Tibial nerve (tissue), 4 donors: ENCODE data around the gene RNF214. TPM values are rescaled to one million over a fixed set of nuclear protein-coding genes. Genes with fewer than 3 reads are reported as not detected.

Experiments
- DNase-seq, 2 donors: peaks; one replicate each; pipeline ENCODE4 v3.0.0-alpha.2; 2019; ENCODE audit warnings: low spot score in 2 of 2
- H3K27ac ChIP-seq, 4 donors: fragments of 200-600 bp; sonication (generic) in 3 of 4; one replicate each; pipeline ENCODE4 v1.5.1; 2017 to 2019; ENCODE audit warnings: mild to moderate bottlenecking in 1 of 4
- H3K27me3 ChIP-seq, 2 donors: fragments of 200-600 bp; sonication (generic) in 1 of 2; one replicate each; pipeline versions ENCODE4 v1.5.1 to v1.6.0; 2017 to 2019
- H3K36me3 ChIP-seq, 3 donors: fragments of 200-600 bp; sonication (generic); one replicate each; pipeline ENCODE4 v1.5.1; 2018 to 2019
- H3K4me1 ChIP-seq, 4 donors: fragments of 200-600 bp; sonication (generic) in 3 of 4; one replicate each; pipeline ENCODE4 v1.5.1; 2017 to 2019
- H3K4me3 ChIP-seq, 4 donors: fragments of 200-600 bp; sonication (generic) in 3 of 4; one replicate each; pipeline ENCODE4 v1.5.1; 2017 to 2019; ENCODE audit warnings: mild to moderate bottlenecking in 1 of 4, moderate library complexity in 1 of 4
- H3K9me3 ChIP-seq, 4 donors: fragments of 200-600 bp; sonication (generic) in 3 of 4; one replicate each; pipeline ENCODE4 v1.5.1; 2017 to 2019
- EP300 ChIP-seq, 2 donors: sonication (generic); formaldehyde crosslinking; IDR thresholded peaks; one replicate each; pipeline ENCODE4 v1.6.1; 2017; ENCODE audit warnings: antibody characterized with exemption in 2 of 2, mild to moderate bottlenecking in 1 of 2
- POLR2A ChIP-seq, 2 donors: fragments of 450-650 bp; IDR thresholded peaks; one replicate each; pipeline ENCODE4 v1.6.1; 2017; ENCODE audit warnings: antibody characterized with exemption in 2 of 2, mild to moderate bottlenecking in 2 of 2, moderate library complexity in 2 of 2
- WGBS, 2 donors: methylation state at CpG; one replicate each; pipeline ENCODE4 v1.1.5; 2018; 5-methylcytosine and 5-hydroxymethylcytosine counted together
- total RNA-seq, 4 donors: library from RNA; depleted of rRNA; stranded (reverse); fragments of >200 nt; gene quantifications; one replicate each; pipeline ENCODE4 v1.1.0, GENCODE V29; 2016
- TF ChIP-seq, protein P1 (sequence below), 5 experiments: fragments of 200-600 bp in 3 of 5; fragments of 450-650 bp in 2 of 5; sonication (generic) in 3 of 5; IDR thresholded peaks; one replicate each; pipeline ENCODE4 v1.5.1; 2016 to 2019; ENCODE audit warnings: antibody characterized with exemption in 5 of 5, mild to moderate bottlenecking in 3 of 5, moderate library complexity in 2 of 5

RNF214 gene
- total RNA-seq, 4 donors from 2014 or later: 10.8 to 16.6 (median 12.8) TPM

DNA sequence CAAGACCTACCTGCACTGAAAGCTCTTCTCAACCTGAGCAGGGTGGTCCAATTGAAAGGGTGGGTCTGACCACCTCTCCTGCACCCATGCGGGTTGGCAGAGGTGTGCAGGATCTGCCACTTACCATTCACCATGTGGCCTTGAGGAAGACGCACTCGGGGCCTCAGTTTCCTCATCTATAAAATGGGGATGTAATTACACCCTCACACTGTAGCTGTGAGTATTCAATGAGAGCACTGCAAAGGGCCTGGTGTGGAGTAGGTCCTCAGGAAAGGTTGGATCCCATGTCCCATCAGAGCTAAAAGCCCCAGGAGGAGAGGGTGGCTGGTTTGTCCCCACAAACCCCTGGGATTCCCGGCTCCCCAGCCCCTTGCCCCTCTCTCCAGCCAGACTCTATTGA lies 33.9 kb upstream of the RNF214 start:
- Histone ChIP-seq H3K27ac (peak overlapping the region; percentile 80 to 92 (median 88)), H3K27me3 (no peaks in the 10 kb centered on the region), H3K36me3 (peaks cover 0 to 67% (median 9%) of the 10 kb centered on the region in 3 donors), H3K4me3 (peak overlapping the region; percentile 28 to 60 (median 56)), H3K9me3 (no peaks in the 10 kb centered on the region), H3K4me1 (peaks cover 0 to 53% (median 17%) of the 10 kb centered on the region in 4 donors)
- no peak for TF ChIP-seq POLR2A (IDR thresholded peaks at IDR 0.05)
- TF ChIP-seq, protein P1, sequence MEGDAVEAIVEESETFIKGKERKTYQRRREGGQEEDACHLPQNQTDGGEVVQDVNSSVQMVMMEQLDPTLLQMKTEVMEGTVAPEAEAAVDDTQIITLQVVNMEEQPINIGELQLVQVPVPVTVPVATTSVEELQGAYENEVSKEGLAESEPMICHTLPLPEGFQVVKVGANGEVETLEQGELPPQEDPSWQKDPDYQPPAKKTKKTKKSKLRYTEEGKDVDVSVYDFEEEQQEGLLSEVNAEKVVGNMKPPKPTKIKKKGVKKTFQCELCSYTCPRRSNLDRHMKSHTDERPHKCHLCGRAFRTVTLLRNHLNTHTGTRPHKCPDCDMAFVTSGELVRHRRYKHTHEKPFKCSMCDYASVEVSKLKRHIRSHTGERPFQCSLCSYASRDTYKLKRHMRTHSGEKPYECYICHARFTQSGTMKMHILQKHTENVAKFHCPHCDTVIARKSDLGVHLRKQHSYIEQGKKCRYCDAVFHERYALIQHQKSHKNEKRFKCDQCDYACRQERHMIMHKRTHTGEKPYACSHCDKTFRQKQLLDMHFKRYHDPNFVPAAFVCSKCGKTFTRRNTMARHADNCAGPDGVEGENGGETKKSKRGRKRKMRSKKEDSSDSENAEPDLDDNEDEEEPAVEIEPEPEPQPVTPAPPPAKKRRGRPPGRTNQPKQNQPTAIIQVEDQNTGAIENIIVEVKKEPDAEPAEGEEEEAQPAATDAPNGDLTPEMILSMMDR (IDR thresholded peaks at IDR 0.05): no peak
- no peak for TF ChIP-seq EP300 (IDR thresholded peaks at IDR 0.05)
- WGBS, 2 donors: 59 to 63% methylated on average over 3 to 4 of the region's 4 CpGs
- DNase-seq: no peak

DNA sequence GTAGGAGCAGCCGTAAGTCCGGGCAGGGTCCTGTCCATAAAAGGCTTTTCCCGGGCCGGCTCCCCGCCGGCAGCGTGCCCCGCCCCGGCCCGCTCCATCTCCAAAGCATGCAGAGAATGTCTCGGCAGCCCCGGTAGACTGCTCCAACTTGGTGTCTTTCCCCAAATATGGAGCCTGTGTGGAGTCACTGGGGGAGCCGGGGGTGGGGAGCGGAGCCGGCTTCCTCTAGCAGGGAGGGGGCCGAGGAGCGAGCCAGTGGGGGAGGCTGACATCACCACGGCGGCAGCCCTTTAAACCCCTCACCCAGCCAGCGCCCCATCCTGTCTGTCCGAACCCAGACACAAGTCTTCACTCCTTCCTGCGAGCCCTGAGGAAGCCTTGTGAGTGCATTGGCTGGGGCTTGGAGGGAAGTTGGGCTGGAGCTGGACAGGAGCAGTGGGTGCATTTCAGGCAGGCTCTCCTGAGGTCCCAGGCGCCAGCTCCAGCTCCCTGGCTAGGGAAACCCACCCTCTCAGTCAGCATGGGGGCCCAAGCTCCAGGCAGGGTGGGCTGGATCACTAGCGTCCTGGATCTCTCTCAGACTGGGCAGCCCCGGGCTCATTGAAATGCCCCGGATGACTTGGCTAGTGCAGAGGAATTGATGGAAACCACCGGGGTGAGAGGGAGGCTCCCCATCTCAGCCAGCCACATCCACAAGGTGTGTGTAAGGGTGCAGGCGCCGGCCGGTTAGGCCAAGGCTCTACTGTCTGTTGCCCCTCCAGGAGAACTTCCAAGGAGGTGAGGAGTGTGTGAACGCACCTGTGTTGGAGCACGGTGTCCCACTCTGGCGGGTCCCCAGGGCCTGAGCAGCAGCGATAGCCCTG lies 33.2 kb upstream of the RNF214 start, which contains the start of gene TAGLN:
TSS of gene TAGLN (plus strand) at position 318 of the 863 bp plus-strand sequence. CDS start 3,644 bp downstream, outside the sequence.
- peaks cover 0 to 67% (median 2%) of the 10 kb centered on the region in 3 donors for H3K36me3 ChIP-seq
- no peaks in the 10 kb centered on the region for H3K9me3 ChIP-seq
- TF ChIP-seq POLR2A (IDR thresholded peaks at IDR 0.05) (peak; percentile 30 to 74), EP300 (IDR thresholded peaks at IDR 0.05) (peak; percentile 65 to 84)
- TF ChIP-seq, protein P1 (IDR thresholded peaks at IDR 0.05): no peak

GRCh38 chr11:117199916-117200812 lies 32.3 kb upstream of the RNF214 start:
- WGBS, 2 donors: 46 to 48% methylated on average over 10 to 13 of the region's 13 CpGs
- Histone ChIP-seq H3K27me3 (no peaks in the 10 kb centered on the region), H3K9me3 (no peaks in the 10 kb centered on the region), H3K4me3 (peak overlapping the region; percentile 28 to 60 (median 56)), H3K36me3 (peaks cover 0 to 70% (median 0%) of the 10 kb centered on the region in 3 donors), H3K27ac (peak overlapping the region; percentile 80 to 92 (median 88)), H3K4me1 (peaks cover 0 to 63% (median 17%) of the 10 kb centered on the region in 4 donors)
- DNase-seq: no peak
- TF ChIP-seq, protein P1 (IDR thresholded peaks at IDR 0.05): no peak
- no peak for TF ChIP-seq EP300 (IDR thresholded peaks at IDR 0.05)
- TF ChIP-seq POLR2A (IDR thresholded peaks at IDR 0.05): peak in 1 of 2 donors; percentile 31

More for the DNA sequence above, 33.2 kb upstream of the RNF214 start, which contains the start of gene TAGLN:
- peak; percentile 66 to 71 for DNase-seq
- no peaks in the 10 kb centered on the region for H3K27me3 ChIP-seq
- peaks cover 0 to 59% (median 17%) of the 10 kb centered on the region in 4 donors for H3K4me1 ChIP-seq
- H3K4me3 ChIP-seq: peak within 1 kb of the TSS; percentile 28 to 60 (median 56)
- peak within 1 kb of the TSS; percentile 80 to 92 (median 88) for H3K27ac ChIP-seq
- 16 to 32% methylated on average over 22 to 24 of the region's 34 CpGs for WGBS, 2 donors

DNA sequence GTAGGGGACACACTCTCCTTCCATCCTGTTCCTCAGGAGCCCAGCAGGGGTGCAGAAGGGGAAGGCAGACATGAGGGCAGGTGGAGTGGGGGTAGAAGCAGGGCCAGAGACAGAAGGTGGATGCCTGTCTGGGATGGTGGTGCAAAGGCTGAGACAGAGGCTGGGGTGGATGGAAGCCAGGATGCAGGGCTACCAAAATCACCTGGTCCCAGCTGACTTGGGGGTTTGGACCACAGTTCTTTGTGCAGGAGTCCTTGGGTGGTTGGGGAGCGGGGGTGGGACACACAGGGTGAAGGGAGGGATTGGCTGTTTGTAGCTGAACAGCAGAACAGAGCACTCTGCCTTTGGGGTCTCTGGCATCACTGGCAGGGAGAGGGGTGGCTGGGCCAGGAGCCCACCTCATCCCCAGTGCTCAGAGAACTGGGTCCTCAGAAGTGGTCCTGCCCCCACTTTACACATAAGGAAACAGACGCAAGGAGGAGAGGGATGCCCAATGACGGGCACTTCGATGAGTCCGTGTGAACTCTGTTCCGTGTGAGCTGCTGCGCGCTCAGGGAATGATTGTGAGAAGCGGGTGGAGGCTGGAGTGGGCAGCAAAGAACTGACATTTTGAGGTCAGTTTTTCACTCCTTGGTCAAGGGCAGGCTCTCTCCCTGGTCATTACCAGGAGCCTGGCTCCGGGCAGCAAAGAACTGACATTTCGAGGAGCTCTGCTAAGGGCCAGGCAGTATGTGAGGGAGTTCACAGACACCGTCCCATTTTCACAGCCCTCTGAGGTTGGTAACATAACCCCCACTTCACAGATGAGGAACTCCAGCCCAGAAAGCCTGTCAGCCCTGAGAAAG lies 31.4 kb upstream of the RNF214 start:
- no peak for DNase-seq
- no peak for TF ChIP-seq EP300 (IDR thresholded peaks at IDR 0.05)
- TF ChIP-seq, protein P1 (IDR thresholded peaks at IDR 0.05): no peak
- no peak for TF ChIP-seq POLR2A (IDR thresholded peaks at IDR 0.05)
- Histone ChIP-seq H3K36me3 (peaks cover 0 to 67% (median 0%) of the 10 kb centered on the region in 3 donors), H3K27me3 (no peaks in the 10 kb centered on the region), H3K9me3 (no peaks in the 10 kb centered on the region), H3K4me1 (peaks cover 0 to 67% (median 17%) of the 10 kb centered on the region in 4 donors), H3K4me3 (peak overlapping the region; percentile 28 to 60 (median 56)), H3K27ac (peak overlapping the region; percentile 80 to 92 (median 88))
- WGBS, 2 donors: 40 to 53% methylated on average over 12 of the region's 12 CpGs
